ENCODE data around the gene CDK13. TPM values are rescaled to one million over a fixed set of nuclear protein-coding genes. Genes with fewer than 3 reads are reported as not detected.
A peak's percentile ranks its signal among the peaks of the same experiment; 100 is the strongest.

The CDK13 gene
- total RNA-seq, 1 donor, result 67.3 TPM

DNA sequence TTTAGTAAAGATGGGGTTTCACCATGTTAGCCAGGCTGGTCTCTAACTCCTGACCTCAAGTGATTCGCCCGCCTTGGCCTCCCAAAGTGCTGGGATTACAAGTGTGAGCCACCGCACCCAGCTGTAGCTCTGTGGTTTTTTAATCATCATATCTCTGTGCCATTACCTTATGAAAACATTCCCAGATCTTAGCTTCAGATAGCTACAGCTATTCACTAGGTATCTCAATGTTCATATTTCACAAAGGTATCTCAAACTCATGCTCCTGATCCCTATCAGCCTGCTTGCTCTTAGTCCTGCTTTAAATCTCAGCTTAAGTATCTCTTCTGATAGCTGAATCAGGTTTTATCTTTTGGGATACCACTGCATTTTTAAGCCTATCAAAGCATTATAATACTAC, 74.8 kb downstream of the CDK13 start:
- H3K4me3 ChIP-seq (ENCODE audit: low read depth, low read length), result no peak overlapping the region
- TF ChIP-seq, protein P1, sequence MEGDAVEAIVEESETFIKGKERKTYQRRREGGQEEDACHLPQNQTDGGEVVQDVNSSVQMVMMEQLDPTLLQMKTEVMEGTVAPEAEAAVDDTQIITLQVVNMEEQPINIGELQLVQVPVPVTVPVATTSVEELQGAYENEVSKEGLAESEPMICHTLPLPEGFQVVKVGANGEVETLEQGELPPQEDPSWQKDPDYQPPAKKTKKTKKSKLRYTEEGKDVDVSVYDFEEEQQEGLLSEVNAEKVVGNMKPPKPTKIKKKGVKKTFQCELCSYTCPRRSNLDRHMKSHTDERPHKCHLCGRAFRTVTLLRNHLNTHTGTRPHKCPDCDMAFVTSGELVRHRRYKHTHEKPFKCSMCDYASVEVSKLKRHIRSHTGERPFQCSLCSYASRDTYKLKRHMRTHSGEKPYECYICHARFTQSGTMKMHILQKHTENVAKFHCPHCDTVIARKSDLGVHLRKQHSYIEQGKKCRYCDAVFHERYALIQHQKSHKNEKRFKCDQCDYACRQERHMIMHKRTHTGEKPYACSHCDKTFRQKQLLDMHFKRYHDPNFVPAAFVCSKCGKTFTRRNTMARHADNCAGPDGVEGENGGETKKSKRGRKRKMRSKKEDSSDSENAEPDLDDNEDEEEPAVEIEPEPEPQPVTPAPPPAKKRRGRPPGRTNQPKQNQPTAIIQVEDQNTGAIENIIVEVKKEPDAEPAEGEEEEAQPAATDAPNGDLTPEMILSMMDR (IDR thresholded peaks at IDR 0.05; ENCODE audit: insufficient read depth, low read length), result no peak
- no peak for DNase-seq (ENCODE audit: low read depth)

DNA sequence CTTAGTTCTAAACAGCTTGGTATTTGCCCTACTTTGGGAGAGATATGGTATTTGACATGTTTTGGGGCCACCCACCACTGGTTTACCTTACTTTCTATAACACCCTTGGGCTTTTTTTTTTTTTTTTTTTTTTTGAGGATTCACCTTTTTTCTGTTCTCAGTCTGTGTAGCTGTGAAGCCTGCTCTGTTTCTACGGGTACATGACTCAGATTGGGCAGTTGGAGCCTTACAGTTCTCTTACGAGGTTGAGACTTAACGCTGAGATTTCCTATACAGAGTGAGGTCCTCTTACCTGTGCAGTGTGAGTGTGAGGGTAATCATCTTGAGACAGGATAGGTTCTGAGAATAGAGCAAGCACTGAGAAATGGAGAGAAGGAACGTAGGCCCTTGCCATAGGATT, 77.5 kb downstream of the CDK13 start:
- TF ChIP-seq, protein P1 (IDR thresholded peaks at IDR 0.05; ENCODE audit: insufficient read depth, low read length), result no peak
- DNase-seq (ENCODE audit: low read depth), result no peak
- H3K4me3 ChIP-seq (ENCODE audit: low read depth, low read length), result no peak overlapping the region

DNA sequence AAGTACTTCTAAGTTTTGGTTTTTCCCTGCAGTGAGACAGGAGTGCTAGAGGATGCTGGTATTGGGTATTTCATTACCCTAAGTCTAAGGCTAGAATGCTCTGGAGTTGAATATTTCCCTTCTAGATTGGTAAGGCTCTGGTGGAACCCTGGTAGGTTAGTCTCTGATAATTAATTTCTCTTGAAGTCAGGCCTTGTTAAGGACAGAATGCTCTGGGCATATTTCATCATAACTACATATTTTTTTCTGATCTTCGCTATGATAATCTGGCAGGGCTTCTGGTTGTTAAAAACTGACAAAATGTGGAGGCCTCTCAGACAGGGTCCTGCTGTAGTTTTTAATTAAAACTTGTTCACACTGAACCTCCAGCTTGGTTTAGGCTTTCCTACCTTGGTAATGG, 83.8 kb downstream of the CDK13 start:
- no peak overlapping the region for H3K4me3 ChIP-seq (ENCODE audit: low read depth, low read length)
- TF ChIP-seq, protein P1 (IDR thresholded peaks at IDR 0.05; ENCODE audit: insufficient read depth, low read length), result no peak
- DNase-seq (ENCODE audit: low read depth), result no peak

DNA sequence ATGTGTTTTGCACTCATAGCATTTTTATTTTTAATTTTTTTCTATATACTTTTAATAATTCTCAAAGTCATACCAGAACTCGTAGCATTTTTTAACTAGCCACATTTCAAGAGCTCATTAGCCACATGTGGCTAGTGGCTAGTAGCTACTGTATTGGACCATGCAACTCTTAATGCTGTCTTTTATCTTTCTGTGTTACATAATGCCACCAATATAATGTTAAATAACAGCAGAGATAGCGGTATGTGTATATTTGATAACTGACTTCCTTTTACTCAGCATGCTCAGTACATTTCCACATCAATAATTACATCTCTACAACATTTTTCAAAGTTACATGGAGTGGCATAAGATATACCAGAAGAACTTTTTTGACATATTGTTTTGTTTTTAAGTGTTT, 91.4 kb downstream of the CDK13 start:
- TF ChIP-seq, protein P1 (IDR thresholded peaks at IDR 0.05; ENCODE audit: insufficient read depth, low read length), result no peak
- H3K4me3 ChIP-seq (ENCODE audit: low read depth, low read length), result no peak overlapping the region
- no peak for DNase-seq (ENCODE audit: low read depth)

DNA sequence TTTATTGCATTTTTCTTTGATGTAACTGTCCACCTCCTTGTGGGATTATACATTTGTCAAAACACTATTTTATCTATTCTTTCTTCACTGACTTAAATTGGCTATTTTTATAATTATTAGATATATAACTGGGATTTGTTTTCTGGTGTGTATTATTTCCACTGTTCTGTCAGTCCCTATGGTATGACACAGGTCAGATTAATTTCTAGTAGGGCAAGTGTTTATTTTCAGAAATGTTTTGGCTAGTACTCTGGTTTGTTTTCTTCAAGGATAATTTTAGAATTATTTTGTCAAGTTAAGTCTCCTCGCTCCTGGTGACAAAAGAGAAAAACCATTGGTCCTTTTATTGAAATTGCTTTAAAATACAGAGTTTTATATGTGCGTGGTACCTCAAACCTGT, 93.1 kb downstream of the CDK13 start:
- TF ChIP-seq, protein P1 (IDR thresholded peaks at IDR 0.05; ENCODE audit: insufficient read depth, low read length), result no peak
- no peak for DNase-seq (ENCODE audit: low read depth)
- H3K4me3 ChIP-seq (ENCODE audit: low read depth, low read length), result no peak overlapping the region

DNA sequence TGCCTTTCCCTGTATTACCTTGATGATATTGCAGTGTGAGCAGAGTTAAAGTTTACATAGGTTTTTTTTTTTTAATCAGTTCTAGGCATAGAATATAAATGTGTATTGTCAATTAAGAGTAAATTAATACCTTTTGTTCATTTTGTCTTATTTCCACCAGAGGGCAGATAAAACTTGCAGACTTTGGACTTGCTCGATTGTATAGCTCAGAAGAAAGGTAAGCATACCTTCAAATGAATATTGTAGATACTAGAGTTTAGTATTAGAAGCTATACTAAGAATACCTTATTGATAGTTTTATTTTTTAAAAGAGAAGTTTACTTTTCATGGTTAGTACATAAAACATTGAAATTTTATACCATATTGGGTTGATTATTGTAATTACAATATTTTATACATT, 97.6 kb downstream of the CDK13 start:
- TF ChIP-seq, protein P1 (IDR thresholded peaks at IDR 0.05; ENCODE audit: insufficient read depth, low read length), result peak; percentile 14
- no peak for DNase-seq (ENCODE audit: low read depth)
- H3K4me3 ChIP-seq (ENCODE audit: low read depth, low read length), result no peak overlapping the region

DNA sequence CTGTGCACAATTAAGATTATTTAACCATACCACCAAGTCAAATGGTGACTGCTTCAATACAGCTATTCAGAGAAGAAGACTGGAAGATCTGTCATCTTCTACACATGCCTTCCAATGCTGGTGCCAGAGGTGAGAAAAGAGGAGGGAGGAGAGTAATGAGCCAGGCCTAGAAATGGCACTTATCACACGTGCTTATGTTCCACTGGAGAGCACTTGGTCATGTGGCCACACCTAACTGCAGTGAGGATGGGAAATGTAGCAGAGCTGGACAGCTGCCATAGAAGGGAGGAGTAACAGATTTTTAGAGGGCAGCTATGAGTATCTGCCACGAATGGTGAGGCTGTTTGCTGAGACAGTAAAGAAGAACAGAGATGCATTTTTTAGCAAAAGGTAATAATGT, 107.2 kb downstream of the CDK13 start:
- TF ChIP-seq, protein P1 (IDR thresholded peaks at IDR 0.05; ENCODE audit: insufficient read depth, low read length), result no peak
- peak; percentile 62 for DNase-seq (ENCODE audit: low read depth)
- H3K4me3 ChIP-seq (ENCODE audit: low read depth, low read length), result no peak overlapping the region

Measured in fibroblast of the aortic adventitia (primary cell).